Activated CD8-positive, alpha-beta T cell treated with anti-CD3 and anti-CD28 coated beads for 36 hours (primary cell): ENCODE measurements around the gene SLC35F3. TPM values are rescaled to one million over a fixed set of nuclear protein-coding genes. Genes with fewer than 3 reads are reported as not detected.

Experiments
- ATAC-seq: fragments of 200-7000 bp; cut with Tn5 transposase; one replicate; pipeline ENCODE4 v1.10.0; 2021; ENCODE audit warnings: mild to moderate bottlenecking, moderate library complexity
- CTCF ChIA-PET: fragments of 350-600 bp; sonication (Branson Sonifier 250); formaldehyde crosslinking; loops from one replicate; lab custom pipeline; 2021; ENCODE audit warnings: antibody characterized with exemption; lab: Charles Lee
- POLR2A ChIA-PET: fragments of 350-600 bp; sonication (Branson Sonifier 250); formaldehyde crosslinking; loops from one replicate; lab custom pipeline; 2021; ENCODE audit warnings: antibody characterized with exemption; lab: Charles Lee
- DNase-seq: peaks from one replicate; pipeline ENCODE4 v3.0.0-alpha.2; 2020
- H3K27ac Mint-ChIP-seq: one replicate; pipeline ENCODE4 v1.8.0; 2021; ENCODE audit warnings: mild to moderate bottlenecking, mixed read lengths
- H3K27me3 Mint-ChIP-seq: one replicate; pipeline ENCODE4 v1.8.0; 2021; ENCODE audit warnings: mixed read lengths
- H3K36me3 Mint-ChIP-seq: one replicate; pipeline ENCODE4 v1.8.0; 2021; ENCODE audit warnings: low read depth, mixed read lengths
- H3K4me1 Mint-ChIP-seq: one replicate; pipeline ENCODE4 v1.8.0; 2021; ENCODE audit warnings: low read depth, mixed read lengths
- H3K4me3 Mint-ChIP-seq: one replicate; pipeline ENCODE4 v1.8.0; 2021; ENCODE audit warnings: mild to moderate bottlenecking, moderate library complexity, mixed read lengths
- H3K9me3 Mint-ChIP-seq: one replicate; pipeline ENCODE4 v1.8.0; 2021; ENCODE audit warnings: mixed read lengths
- CTCF ChIP-seq: fragments of 200-600 bp; IDR thresholded peaks from one replicate; pipeline ENCODE4 v1.8.0; 2022; ENCODE audit warnings: antibody characterized with exemption, mild to moderate bottlenecking
- intact Hi-C: fragments of 100-400 bp; cut with micrococcal nuclease; formaldehyde crosslinking; loops from one replicate; pipeline ENCODE4 v1.10.0; 2022
- total RNA-seq, 2 experiments: library from RNA; stranded (reverse); gene quantifications; one replicate each; pipeline ENCODE4 v1.2.3, GENCODE V29; 2021

SLC35F3 gene
- total RNA-seq, 2 experiments from 2014 or later = 3.1 to 3.5 TPM

- ChIA-PET CTCF (interaction anchor here (1.1 to 2.0 kb wide), 2 partner anchors 72 to 124 kb away, joined by 3 to 4 read pairs; no protein-coding TSS in a partner anchor), POLR2A (no interaction called here)
- Mint-ChIP-seq H3K4me3 (no peak overlapping the region), H3K27me3 (peaks cover 16% of the 10 kb centered on the region), H3K4me1 (peaks cover 3% of the 10 kb centered on the region), H3K36me3 (no peaks in the 10 kb centered on the region), H3K9me3 (no peaks in the 10 kb centered on the region), H3K27ac (no peak overlapping the region)
- intact Hi-C loops = no loop called here
- TF ChIP-seq CTCF = no peak
- DNase-seq (no peak), ATAC-seq (no peak)
Measured at GRCh38 chr1:234238060-234238459, 333.6 kb downstream of the SLC35F3 start.

GRCh38 chr1:234239515-234239914 lies 335.0 kb downstream of the SLC35F3 start:
- CTCF ChIA-PET = no interaction called here
- no peak for DNase-seq
- no peaks in the 10 kb centered on the region for H3K9me3 Mint-ChIP-seq

GRCh38 chr1:234239936-234240335 lies 335.5 kb downstream of the SLC35F3 start:
- intact Hi-C loops = no loop called here
- ATAC-seq (no peak), DNase-seq (no peak)
- ChIA-PET CTCF (no interaction called here), POLR2A (no interaction called here)
- H3K9me3 Mint-ChIP-seq = no peaks in the 10 kb centered on the region
- H3K4me1 Mint-ChIP-seq = peaks cover 3% of the 10 kb centered on the region
- H3K4me3 Mint-ChIP-seq = no peak overlapping the region
- no peak for TF ChIP-seq CTCF
- H3K27ac Mint-ChIP-seq = no peak overlapping the region
- peaks cover 12% of the 10 kb centered on the region for H3K27me3 Mint-ChIP-seq
- H3K36me3 Mint-ChIP-seq = no peaks in the 10 kb centered on the region

More at GRCh38 chr1:234239515-234239914, 335.0 kb downstream of the SLC35F3 start:
- peaks cover 12% of the 10 kb centered on the region for H3K27me3 Mint-ChIP-seq
- ATAC-seq = no peak
- no peak overlapping the region for H3K4me3 Mint-ChIP-seq
- H3K27ac Mint-ChIP-seq = no peak overlapping the region
- intact Hi-C loops = no loop called here
- H3K36me3 Mint-ChIP-seq = no peaks in the 10 kb centered on the region
- no peak for TF ChIP-seq CTCF
- POLR2A ChIA-PET = no interaction called here
- peaks cover 3% of the 10 kb centered on the region for H3K4me1 Mint-ChIP-seq

GRCh38 chr1:234240680-234241079 lies 336.2 kb downstream of the SLC35F3 start:
- Mint-ChIP-seq H3K4me1 (peaks cover 3% of the 10 kb centered on the region), H3K36me3 (no peaks in the 10 kb centered on the region), H3K27ac (no peak overlapping the region), H3K4me3 (no peak overlapping the region), H3K9me3 (no peaks in the 10 kb centered on the region), H3K27me3 (peaks cover 12% of the 10 kb centered on the region)
- DNase-seq (no peak), ATAC-seq (no peak)
- ChIA-PET POLR2A (no interaction called here), CTCF (interaction anchor here (1.1 kb wide), 1 partner anchor 28 kb away, joined by 5 read pairs; no protein-coding TSS in a partner anchor)
- intact Hi-C loops = no loop called here
- TF ChIP-seq CTCF = no peak

- ChIA-PET CTCF (interaction anchor here (0.8 kb wide), 1 partner anchor 67 kb away, joined by 3 read pairs; no protein-coding TSS in a partner anchor), POLR2A (no interaction called here)
- no peaks in the 10 kb centered on the region for H3K36me3 Mint-ChIP-seq
Measured at GRCh38 chr1:234241941-234242490, 337.5 kb downstream of the SLC35F3 start.

More at GRCh38 chr1:234241941-234242490, 337.5 kb downstream of the SLC35F3 start:
- Mint-ChIP-seq H3K27me3 (peaks cover 12% of the 10 kb centered on the region), H3K4me1 (peaks cover 5% of the 10 kb centered on the region), H3K27ac (no peak overlapping the region), H3K9me3 (no peaks in the 10 kb centered on the region), H3K4me3 (no peak overlapping the region)
- TF ChIP-seq CTCF = no peak
- intact Hi-C loops = no loop called here
- DNase-seq (no peak), ATAC-seq (no peak)
